Activated CD8-positive, alpha-beta memory T cell treated with anti-CD3 and anti-CD28 coated beads, Interleukin-2, amount 50 U/mL, for 24 hours (primary cell): ENCODE results near the gene CTTNBP2.

ENCODE experiments used
- DNase-seq: peaks from one replicate; pipeline ENCODE4 v3.0.0-alpha.2; 2020; ENCODE audit errors: extremely low read depth

CTTNBP2 gene

DNA sequence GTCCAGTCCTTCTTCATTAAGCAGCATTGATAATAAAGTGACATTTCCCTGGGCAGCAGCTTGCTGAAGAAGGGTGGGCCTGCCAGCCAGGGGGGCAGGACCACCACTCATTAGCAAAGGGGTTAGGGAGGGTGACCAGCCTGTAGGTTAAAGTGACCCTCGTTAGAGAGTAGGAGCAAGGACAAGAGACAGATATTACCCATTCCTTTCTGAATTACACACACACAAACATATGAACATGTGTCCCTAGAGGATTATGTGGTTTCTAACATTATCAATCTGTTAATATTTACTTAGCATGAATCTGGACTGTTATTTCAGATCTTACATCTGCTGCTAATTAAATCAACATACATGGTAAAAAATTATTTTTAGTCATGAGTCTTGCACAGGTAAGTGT lies 88.9 kb downstream of the CTTNBP2 start:
- no peak for DNase-seq

DNA sequence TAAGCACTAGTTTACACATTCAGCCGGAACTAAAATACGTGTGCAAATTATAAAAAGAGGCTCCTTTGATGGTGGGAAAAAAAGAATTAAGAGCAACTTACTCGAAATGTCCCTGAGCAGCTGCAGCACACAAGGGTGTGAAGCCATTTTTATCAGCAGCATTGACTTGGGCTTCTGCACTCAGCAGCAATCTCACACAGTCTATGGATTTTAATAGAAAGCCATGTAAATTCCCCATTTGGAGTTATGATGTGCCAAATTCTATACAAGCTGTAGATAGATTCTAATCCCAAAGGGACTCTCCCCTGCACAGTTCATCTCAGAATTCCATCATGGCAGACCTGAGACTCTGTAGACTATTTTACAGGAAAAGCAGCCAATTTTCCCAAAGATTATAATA lies 90.5 kb downstream of the CTTNBP2 start:
- no peak for DNase-seq

DNA sequence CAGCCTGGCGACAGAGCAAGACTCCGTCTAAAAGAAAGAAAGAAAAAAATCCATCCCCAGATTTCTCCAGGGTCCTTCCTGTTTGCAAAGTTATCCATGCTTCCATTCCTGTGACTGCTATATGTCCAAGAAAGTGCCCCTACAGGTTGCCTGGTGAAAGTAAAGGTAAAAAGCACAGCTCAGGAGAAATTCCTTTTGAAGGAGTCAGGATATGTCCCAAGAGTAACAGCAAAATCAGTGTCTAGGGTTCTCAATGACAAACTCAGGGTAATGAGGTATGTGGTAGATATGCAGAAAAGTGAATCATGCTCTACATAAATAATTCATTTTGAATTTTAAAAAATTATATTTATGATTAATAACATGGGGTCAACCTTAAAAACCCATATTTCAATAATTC lies 91.5 kb downstream of the CTTNBP2 start:
- DNase-seq: no peak

DNA sequence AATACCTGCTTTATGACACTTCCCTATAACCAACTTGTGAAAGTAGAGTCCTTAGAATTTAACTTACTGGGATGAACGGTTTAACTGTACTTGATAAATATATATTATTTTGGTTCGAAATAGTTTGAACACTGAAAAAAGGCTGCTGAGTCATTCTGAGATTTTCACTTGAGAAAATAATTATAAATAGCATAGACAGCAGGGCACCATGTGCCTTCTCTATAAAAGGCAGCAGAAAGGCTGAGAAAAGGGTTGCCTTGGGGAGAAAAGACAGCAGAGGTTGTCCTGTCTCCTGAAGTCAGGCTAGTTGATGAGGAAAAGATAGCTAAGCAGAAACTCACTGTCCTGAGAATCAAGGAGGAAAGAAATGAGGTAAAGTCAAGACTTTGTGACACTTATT lies 92.4 kb downstream of the CTTNBP2 start:
- DNase-seq: no peak

DNA sequence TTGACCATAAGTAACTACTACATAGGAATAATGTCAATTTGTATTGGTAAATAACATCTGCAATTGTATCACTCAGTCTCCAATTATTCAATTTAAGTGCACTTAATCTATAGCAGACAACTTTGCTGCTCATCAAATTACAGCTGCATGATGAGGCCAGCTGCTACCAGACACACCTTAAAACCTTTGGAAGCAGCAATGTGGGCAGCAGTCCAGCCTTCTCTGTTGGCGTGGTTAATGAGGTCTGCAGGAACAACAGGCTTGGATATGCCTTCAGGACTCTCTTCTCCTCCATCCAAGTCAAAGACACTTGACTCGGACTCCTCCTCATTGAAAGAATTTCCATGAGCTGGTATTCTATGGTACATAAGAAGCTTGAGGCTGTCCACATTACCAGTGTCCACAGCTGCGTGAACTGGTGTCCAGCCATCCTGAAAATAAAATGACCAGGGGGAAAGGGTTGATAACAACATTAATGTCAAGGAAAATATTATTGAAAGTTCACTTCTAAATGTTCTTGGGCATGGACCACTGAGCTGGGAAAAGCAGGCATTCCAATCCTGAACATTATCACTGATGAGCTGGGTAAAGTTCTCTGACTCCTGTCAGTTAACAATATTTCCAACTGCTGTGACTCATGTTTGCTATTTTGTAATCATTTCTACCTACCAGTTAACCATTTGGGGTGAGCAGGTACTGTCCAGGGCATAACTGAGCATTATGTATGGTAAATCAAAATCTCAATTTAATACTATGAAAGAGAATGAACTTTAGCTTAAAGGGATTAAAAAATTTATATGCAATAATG lies 95.7 kb downstream of the CTTNBP2 start:
- DNase-seq: no peak

DNA sequence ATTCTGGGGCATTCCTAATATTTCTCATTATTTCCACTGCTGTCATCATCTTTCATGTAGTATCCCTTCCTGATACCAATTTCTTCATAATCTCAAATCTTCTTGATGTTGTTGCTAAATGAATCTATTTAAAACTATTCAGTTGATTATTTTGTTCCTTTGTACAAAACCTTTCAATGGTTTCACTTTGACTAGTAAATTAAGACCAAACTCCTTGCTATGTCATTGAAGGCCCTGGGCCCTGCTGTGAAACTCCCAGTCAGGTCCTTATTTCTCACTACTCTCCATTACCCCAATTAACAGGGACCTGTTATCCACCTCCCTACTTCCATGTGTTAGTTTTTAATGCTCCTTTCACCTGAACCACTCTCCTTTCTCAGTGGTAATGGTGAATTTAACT lies 97.0 kb downstream of the CTTNBP2 start:
- no peak for DNase-seq

DNA sequence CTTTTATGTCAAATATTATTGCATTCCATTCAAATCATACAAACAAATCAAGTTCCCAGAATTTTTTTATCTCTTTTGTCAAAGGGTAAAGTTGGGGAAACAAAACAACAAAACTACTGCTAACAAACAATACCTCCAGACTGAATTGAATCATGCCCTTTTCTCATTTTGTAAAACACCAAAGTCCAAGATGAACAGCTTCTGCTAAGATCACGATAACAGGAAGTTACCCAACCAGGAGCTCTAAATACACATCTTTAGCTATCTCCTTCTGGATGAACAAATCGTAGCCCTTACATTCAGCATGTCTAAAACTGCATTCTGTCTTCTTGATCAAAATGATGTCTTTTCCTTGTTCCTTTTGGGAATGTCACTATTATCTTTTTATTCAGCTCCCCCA lies 97.4 kb downstream of the CTTNBP2 start:
- no peak for DNase-seq

DNA sequence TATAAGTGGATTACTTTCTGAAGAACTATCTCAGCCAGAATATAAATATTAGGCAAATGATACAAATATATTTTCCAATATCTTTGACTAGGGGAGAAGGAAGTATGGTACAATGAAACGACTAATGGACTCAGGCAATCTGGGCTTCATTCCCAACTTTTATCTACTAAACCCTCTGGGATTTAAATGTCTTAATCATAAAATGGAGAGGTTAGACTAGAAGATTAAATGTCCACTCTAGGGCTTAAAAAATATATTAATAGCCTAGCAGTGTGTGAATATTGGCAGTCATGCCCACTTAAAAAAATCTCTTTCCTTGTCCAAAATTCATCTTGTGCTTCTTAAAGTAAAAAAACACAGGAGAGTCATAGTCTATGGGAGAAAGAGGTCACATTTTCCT lies 98.3 kb downstream of the CTTNBP2 start:
- no peak for DNase-seq

DNA sequence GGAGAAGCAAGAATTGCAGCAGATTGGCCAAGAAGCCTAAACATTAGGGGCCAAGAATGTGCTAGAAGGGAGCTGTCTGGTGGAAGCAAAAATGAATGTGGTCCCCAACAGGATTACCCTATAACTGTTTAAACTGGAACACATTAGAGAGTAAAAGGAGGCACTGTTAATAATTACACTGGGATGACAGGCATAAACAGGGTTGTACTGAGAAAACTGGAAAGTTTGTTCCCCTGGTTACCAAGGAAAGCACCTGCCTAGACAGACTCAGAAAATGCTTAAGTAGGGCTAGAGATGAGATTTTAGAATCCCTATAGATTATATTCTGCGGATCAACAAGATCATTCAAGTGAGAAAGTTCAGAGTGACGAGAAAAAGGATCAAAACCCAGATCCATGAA lies 100.8 kb downstream of the CTTNBP2 start:
- DNase-seq: no peak

DNA sequence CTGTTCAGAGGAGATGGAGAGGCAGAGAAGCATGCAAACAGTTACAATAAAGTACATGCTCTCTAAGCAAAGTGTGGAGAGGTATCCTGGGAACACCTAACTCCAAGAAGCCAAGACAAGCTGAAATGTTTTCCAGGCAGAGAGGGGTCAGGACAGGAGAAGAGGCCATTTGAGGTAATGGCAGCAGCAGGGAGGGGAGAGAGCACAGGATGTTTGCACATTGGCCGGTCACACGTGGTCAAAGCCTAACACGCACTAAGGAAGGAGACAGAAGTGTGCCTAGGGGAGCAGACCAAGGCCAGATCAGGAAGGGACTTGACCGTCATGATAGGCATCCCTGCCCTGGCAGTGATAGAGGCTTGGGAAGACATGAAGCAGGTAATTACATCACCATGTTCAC lies 101.5 kb downstream of the CTTNBP2 start:
- DNase-seq: no peak

DNA sequence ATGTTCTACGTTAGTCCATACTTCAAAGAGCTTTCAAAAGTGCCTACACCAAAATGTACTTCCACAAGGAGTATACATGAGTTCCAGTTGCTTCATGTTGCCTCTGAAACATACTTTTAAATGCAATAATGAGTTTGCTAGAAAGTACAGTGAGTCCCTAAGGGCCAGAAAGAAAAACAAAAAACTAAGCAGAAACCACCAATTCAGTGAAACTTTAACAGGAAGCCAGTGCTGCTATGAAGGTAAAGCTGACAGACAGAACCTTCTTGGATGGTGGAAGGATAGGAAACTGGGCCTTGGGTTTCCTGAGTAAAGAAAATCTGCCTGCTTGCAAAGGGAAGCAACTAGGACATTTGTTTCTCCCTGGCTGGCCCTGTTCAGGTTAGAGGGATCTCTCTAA lies 104.2 kb downstream of the CTTNBP2 start:
- DNase-seq: no peak

DNA sequence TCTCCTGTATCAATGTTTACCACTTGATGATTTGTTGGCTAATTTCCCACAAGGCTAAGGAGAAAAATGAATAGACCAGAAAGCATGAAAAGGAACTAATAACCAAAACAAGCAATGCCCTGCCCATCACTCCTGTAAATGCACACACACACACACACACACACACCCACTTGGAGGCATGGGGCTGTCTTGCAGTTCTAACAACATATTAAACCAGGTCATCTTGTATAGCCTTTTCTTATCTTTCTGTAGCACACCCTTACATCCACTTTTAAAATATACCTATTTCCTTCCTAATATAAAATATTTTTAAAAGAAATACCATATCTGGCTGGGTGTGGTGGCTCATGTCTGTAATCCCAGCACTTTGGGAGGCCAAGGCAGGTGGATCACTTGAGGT lies 105.3 kb downstream of the CTTNBP2 start:
- DNase-seq: no peak

DNA sequence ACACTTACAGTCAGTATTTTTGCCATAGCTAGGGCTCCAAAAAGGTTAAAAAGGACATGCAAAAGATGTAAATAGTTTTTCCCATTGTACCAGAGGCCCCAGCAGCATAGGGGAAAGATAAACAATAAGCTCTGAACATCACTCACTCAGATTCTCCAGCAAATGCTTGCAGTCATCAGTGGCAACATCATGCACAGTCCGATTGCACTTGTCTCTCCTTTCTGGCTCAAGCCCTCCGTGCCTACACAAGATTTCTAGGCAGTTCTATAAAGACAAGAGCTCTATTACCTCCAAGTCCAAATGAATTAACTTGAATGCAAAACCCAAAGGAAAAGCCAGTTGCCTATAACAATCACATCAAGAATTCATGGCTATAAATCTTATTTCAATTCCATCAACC lies 106.3 kb downstream of the CTTNBP2 start:
- DNase-seq: no peak

DNA sequence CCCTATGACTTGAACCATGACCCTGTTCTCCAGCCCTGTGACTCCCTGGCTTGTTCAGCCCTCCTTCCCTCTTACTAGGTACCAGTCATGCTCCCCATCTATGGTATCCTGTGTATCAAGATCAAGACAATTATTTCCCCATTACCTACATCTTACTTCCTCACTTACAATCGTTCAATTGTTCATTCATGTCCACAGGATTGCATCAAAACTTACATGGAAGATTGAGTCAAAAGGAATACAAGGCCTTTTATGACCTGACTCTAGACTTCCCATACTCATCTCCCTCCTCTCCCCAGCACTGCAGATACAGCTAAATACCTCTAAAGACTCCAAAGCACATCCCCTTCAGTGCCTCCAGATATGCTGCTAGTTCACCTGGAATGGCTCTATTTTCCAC lies 109.2 kb downstream of the CTTNBP2 start:
- DNase-seq: no peak

DNA sequence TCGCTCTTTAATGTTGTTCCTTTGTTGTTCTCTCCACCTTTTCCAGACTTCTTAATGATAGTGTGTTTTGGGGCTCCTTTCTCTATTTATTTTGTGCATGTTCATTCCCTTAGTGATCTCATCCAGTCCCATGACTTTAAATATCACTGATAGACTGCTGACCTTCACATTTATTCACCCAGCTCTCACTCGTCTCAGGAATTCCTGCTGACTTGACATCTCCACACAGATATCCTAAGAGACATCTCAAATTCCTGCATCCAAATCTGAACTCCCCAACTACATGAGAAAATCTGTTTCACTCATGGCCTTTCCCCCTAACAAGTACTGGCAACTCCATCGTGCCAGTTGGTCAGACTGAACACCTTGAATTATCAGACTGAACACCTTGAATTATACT lies 111.2 kb downstream of the CTTNBP2 start:
- DNase-seq: no peak

DNA sequence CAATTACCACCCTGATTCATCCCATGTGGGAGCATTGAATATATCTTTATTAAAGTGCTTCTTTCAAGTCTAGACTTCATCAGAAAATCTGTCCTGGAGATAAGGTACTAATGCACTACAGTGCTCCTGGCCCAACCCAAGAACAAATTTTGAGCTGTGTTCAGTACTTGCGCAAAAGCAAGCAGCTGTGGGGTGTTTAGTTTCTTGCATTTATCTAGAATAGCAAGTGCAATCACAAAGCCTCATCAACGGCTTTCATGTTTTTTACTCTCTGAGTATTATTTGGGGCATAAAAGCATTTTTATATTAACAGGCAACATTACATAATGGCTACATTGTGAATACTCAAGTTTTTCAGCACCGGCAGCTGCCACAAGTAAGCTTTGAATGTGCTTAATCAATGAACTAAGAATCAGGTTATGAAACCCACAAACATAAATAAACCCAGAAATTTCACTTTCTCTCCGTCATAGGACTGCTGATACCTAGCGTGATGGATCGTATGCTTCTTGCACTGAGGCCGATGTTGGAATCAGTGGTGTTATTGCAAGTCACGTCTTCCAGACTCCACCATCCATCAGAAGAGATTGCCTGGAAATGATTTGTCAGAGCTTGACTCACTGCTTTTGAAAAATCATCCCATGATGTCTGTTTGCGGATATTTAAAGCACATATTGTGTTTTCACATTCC lies 113.1 kb downstream of the CTTNBP2 start:
- DNase-seq: no peak

DNA sequence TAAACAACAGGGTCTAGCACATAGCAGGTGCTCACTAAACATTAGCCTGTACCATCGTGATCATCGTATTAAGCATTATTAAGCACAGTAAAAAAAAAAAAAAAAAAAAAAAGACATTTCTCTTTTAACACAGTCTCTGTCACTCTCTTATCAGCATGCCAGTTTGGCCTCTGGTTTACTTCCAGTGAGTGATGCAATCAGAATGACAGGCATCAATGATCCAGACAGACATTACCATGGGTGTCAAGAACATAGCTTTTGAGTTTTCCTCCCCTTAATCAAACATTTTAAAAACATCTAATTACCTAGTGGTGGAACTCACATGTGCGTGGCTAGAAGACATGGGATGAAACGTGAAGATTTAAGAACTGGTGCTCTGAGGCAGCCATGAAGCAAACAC lies 115.8 kb downstream of the CTTNBP2 start:
- DNase-seq: no peak

DNA sequence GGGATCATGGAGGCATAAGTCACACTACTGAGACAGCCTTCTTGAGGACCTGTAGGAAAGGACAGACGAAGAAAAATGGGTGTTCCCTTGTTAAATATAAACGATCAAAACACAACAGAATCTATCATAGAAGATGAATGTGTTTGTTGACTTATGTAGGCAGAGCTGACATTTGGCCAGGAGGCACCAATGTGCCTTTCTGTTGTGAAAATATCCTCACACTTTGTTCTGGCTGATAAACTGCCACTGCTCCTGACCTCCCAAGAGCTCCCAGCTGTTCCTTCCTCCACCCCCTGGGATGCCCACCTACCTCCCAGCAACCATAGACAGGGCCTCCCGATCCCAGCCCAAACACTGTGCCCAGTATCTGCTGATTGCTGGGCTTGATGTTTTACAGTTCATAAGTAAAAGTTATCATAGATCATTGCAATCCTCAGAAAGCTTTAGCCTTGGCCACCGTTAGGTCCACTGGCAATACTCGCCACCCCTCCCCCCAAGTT lies 116.6 kb downstream of the CTTNBP2 start:
- DNase-seq: no peak

DNA sequence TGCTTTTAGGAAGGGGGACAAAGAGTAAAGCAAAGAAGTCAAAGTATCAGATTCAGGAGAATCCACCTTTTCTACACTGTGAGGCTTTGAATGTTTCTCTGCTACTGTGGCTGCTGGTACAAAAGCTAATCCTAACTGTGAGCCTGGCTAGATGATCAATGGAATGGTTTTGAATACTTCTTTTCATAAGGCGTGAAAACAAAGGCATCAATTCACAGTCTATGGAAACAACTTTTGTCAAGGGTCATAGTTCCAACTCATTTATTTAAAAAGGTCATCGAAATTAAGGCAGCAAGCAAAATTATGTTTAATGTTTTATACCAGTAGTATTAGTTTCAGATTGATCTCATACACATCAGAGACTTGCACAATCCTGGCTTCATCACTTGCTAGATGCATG lies 118.1 kb downstream of the CTTNBP2 start:
- no peak for DNase-seq

DNA sequence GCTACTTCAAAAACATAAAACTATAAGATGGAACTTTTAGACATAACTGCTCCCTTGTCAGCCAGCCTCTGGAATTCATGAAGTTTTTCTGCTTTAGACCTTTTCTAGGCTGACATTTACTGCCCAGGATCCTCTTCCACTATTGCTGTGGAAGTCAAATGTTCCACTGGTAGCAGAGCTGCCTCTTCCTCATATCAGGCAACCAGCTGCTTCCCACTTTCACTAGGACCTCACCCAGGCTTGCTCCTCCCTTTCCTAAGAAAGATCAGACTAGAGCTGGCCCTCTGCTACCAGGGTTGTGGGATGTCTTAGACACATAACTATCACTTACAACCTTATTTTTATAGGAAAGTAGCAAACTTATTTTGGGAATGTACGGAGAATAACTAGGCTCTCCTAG lies 121.5 kb downstream of the CTTNBP2 start:
- no peak for DNase-seq

DNA sequence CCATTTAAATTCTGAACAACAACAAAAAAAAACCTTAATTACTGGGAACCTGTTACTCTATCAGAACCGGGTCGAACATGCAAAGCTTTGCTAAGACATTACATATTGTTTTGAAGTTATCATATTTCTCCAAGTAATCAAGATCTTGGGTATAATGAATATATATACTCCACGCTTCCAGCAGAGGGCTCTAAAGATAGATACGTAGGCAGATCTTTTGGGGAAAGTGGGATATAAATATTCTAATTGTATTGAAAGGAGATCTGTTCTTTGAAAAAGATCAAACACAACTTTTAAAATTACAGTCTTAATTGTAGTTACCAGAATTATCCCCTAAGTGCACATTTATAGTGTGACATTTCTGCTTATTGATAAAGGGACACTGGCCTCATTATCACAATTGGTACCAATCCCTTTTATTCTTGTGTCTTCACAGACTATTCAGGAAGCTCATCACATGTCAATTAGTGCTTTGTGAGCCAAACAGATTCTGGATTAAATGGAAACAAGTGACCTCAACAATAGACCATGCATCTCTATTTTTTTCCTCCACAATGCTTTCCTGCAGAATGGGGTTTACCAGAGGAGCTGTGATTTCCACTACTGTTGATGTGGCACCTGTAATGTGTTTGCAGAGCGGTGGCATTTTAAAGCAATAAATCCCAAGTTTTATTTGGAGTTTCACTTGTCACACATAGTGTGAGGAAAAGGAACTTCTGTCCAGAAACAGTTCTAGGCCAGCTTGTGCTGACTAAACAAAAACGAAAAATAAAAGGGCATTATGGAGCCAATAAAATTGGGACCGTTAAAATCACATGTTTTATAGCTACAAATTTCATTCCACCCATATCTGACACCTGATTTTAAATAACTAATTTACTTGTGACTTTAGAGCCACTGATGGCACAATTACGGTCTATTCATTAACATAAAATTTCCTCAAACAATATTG lies 122.4 kb downstream of the CTTNBP2 start:
- no peak for DNase-seq

DNA sequence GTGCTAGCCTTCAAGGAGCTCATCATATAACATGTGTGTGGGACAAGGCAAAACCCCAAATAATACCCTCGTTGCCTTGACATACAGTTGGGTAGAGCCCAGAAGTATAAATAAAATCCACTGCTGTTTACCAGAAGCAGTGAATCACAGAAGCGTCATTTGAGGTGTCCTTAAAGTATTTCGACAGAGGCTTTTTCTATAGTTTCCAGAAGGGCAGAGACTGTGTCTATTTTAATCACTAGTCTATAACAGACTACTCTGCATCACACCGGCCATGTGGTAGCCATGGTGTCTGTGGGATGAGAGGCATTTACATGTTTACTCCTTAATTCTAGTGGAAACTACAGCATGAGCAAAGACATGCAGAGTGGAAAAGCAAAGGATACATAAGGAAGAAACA lies 131.3 kb downstream of the CTTNBP2 start:
- DNase-seq: no peak
